SU-DHL-6 (cell line): ENCODE measurements around the gene TANC1.

Experiments
- CTCF ChIP-seq: fragments of 200-600 bp; sonication (generic); IDR thresholded peaks from one replicate; pipeline ENCODE4 v1.5.1; 2017; ENCODE audit warnings: antibody characterized with exemption, mild to moderate bottlenecking, low read length, moderate library complexity; ENCODE audit not compliant: insufficient read depth, poor library complexity, severe bottlenecking
- EZH2phosphoT487 ChIP-seq: fragments of 200-600 bp; sonication (generic), shearing (Covaris generic); conservative IDR thresholded peaks from 2 replicates; pipeline ENCODE4 v1.6.1; 2018; ENCODE audit warnings: mild to moderate bottlenecking, antibody characterized with exemption, low read length, moderate library complexity, mixed read lengths

DNA sequence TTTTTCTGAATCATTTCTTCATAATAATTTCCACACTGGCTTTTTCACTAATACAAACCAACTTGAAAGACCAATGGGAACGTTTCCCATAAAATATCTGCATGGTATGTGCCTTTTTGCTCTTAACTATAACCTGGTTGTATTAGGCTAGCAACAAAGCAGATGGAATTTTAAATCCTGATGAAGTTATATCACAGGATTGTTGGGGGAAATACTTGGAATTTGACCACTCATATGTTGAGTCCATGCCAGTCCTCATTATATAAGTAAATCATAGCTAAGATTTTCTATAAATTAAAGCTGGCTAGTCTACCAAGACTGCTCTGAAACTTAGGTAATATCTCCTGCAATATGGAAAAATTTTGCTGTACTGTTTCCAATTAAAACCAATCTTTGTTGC is 99.5 kb downstream of the TANC1 start:
- TF ChIP-seq CTCF, result no peak
- TF ChIP-seq EZH2phosphoT487, result no peak
